Measurements from ENCODE around the gene MYH16. TPM values are rescaled to one million over a fixed set of nuclear protein-coding genes. Genes with fewer than 3 reads are reported as not detected.

The MYH16 gene
- total RNA-seq: 0.43 TPM in 1 of 2 replicates, not detected in the other

DNA sequence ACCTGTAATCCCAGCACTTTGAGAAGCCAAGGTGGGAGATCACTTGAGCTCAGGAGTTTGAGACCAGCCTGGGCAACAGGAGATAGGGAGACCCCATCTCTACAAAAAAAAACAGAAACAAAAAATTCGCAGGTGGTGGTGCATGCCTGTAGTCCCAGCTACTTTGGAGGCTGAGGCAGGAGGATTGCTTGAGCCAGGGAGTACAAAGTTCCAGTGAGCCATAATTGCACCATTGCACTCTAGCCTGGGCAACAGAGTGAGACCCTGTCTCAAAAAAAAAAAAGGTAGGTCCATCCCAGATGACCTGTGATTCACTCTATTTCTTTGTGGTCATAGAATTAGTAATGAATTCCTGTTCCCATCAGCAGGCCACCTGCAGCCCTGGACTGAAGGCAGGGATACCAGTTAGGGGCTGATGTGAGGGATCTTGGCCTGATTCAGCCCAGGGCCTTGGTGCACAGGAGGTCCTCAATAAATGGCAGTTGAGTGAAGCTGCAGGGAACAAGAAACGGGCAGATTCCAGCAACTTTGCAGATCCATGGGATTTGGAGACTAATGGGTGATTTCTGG, at the start of gene MYH16:
Gene MYH16, plus strand, starts transcription at position 364 of the 570 bp plus-strand sequence.

GRCh38 chr7:99325592-99326407, 53.2 kb downstream of the MYH16 start, which contains the start of gene ARPC1A:
TSS of gene ARPC1A (plus strand) at chr7:99325898. CDS start at chr7:99333354, 7,456 bp downstream.

Other genes starting within 250 kb of the MYH16 start
- 28.4 and 64.7 TPM in 2 replicates for gene SMURF1, start 128.7 kb upstream of the MYH16 start, total RNA-seq
- not detected in 2 replicates for gene KPNA7, start 64.7 kb upstream of the MYH16 start, total RNA-seq
- gene ARPC1A, start 53.1 kb downstream of the MYH16 start, total RNA-seq: 209 and 273 TPM in 2 replicates
- 399 and 536 TPM in 2 replicates for gene ARPC1B, start 101.9 kb downstream of the MYH16 start, total RNA-seq
- 42.1 and 74.0 TPM in 2 replicates for gene PDAP1, start 135.8 kb downstream of the MYH16 start, total RNA-seq
- 87.6 and 133 TPM in 2 replicates for gene BUD31, start 136.1 kb downstream of the MYH16 start, total RNA-seq
- 4.8 and 8.4 TPM in 2 replicates for gene PTCD1, start 166.0 kb downstream of the MYH16 start, total RNA-seq
- gene CPSF4, start 166.1 kb downstream of the MYH16 start, total RNA-seq: 33.4 and 39.6 TPM in 2 replicates
- gene ATP5MF, start 193.3 kb downstream of the MYH16 start, total RNA-seq: 99.8 and 214 TPM in 2 replicates
- 4.4 and 9.7 TPM in 2 replicates for gene ZNF789, start 200.1 kb downstream of the MYH16 start, total RNA-seq
- gene ZNF394, start 227.4 kb downstream of the MYH16 start, total RNA-seq: 28.2 and 31.9 TPM in 2 replicates
- 16.0 and 16.9 TPM in 2 replicates for gene ZKSCAN5, start 231.8 kb downstream of the MYH16 start, total RNA-seq

All from placental pericyte (primary cell).